Lung (tissue), 12 donors: ENCODE measurements around the gene MKI67. TPM values are rescaled to one million over a fixed set of nuclear protein-coding genes. Genes with fewer than 3 reads are reported as not detected.
A peak's percentile ranks its signal among the peaks of the same experiment; 100 is the strongest.

ENCODE experiments used
- ATAC-seq: fragments of 200-7000 bp; cut with Tn5 transposase; one replicate; pipeline ENCODE4 v1.9.1; 2020; ENCODE audit warnings: moderate number of reproducible peaks; ENCODE audit not compliant: insufficient read depth, low FRiP score
- DNase-seq, 3 donors: peaks; one replicate each; pipeline ENCODE4 v3.0.0-alpha.2; 2013 to 2017
- H3K27ac ChIP-seq, 2 donors: one replicate each; pipeline ENCODE4 v1.5.1; 2013; ENCODE audit warnings: mild to moderate bottlenecking in 2 of 2, moderate library complexity in 2 of 2, control low read depth in 1 of 2, inconsistent platforms in 1 of 2, low read depth in 1 of 2, low read length in 1 of 2
- H3K27me3 ChIP-seq, 3 donors: one replicate each; pipeline ENCODE4 v1.5.1; 2013; ENCODE audit warnings: low read length in 2 of 3; ENCODE audit not compliant: control insufficient read depth in 3 of 3, insufficient read depth in 3 of 3
- H3K36me3 ChIP-seq, 4 donors: one replicate each; pipeline ENCODE4 v1.5.1; 2013; ENCODE audit warnings: low read length in 4 of 4, mild to moderate bottlenecking in 1 of 4, moderate library complexity in 1 of 4; ENCODE audit not compliant: control insufficient read depth in 4 of 4, insufficient read depth in 4 of 4
- H3K4me1 ChIP-seq, 5 donors: one replicate each; pipeline ENCODE4 v1.5.1; 2013; ENCODE audit warnings: low read length in 5 of 5, mild to moderate bottlenecking in 2 of 5, moderate library complexity in 1 of 5; ENCODE audit not compliant: control insufficient read depth in 5 of 5, insufficient read depth in 5 of 5
- H3K4me3 ChIP-seq: one replicate; pipeline ENCODE4 v1.5.1; 2013; ENCODE audit warnings: mild to moderate bottlenecking, control low read depth, moderate library complexity
- H3K9ac ChIP-seq, 2 donors: one replicate each; pipeline ENCODE4 v1.5.1; 2013; ENCODE audit warnings: low read length in 2 of 2, control low read depth in 1 of 2; ENCODE audit not compliant: insufficient read depth in 1 of 2
- H3K9me3 ChIP-seq, 4 donors: one replicate each; pipeline ENCODE4 v1.5.1; 2013; ENCODE audit warnings: low read length in 3 of 4, mild to moderate bottlenecking in 1 of 4, moderate library complexity in 1 of 4; ENCODE audit not compliant: control insufficient read depth in 4 of 4, insufficient read depth in 3 of 4
- CTCF ChIP-seq: IDR thresholded peaks from 2 replicates; pipeline ENCODE4 v1.5.1; 2012; ENCODE audit warnings: mild to moderate bottlenecking; ENCODE audit errors: control extremely low read depth, extremely low read depth
- whole genome bisulfite sequencing, 2 donors: extraction: QIAGEN DNeasy Blood & Tissue Kit; methylation state at CpG; one replicate each; pipeline ENCODE4 v1.1.7; 2013; 5-methylcytosine and 5-hydroxymethylcytosine counted together
- polyA plus RNA-seq, 2 donors: library from polyadenylated mRNA; stranded (reverse); fragments of 200-250 nt; gene quantifications; one replicate each; pipeline ENCODE4 v1.2.1, GENCODE V29; 2013
- total RNA-seq, 2 donors: library from RNA; depleted of rRNA in 1 of 2; stranded (reverse); fragments of >200 nt in 1 of 2; gene quantifications; one replicate each; pipeline ENCODE4 v1.2.1, GENCODE V29; 2014 to 2021
- donor health status: control.
- donor health status: control.
- donor health status: Bipolar disorder and iron deficiency.
- donor health status: healthy.
- donor health status: DM: yes; HTN: yes; CAD: no.

The MKI67 gene
- total and polyA plus RNA-seq, 4 donors = 1.0 to 8.6 (median 2.1) TPM

DNA sequence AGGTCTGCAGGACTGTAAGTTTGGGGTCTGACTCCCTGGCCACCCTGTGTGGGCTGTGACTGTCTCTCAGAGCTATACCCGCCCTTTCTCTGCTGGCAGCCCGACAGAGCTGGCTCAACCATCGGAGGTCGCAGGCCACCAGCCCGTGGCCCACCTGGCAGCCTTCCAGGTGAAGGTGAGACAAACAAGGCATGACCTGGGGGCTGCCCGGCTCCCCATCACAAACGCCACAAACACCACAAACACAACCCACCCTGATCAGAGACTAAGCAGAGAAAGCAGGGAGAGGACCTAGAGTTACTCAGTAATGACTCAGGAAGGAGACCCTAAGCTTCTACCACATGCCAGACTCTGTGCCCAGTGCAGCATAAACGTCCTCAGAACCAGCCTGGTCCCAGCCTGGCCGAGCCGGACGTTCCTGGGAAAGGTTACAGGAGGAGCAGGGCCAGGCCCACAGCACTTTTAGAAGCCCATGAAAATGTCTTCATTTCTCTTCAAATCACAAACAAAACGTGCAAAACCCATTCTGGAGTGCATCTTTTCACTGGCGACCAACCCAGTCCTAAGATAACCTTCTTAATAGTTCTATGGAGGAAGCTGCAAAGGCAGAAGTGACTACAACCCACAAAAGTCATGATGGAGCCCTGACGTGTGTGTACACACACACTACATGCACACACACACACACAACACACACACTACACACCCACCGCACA lies 66.8 kb downstream of the MKI67 start:
- peak overlapping the region in 1 of 2 donors; percentile 9 for H3K27ac ChIP-seq
- 79 to 90% methylated on average over 15 of the region's 15 CpGs for WGBS, 2 donors

GRCh38 chr10:128058750-128059134 lies 67.5 kb downstream of the MKI67 start:
- DNase-seq = peak in 1 of 3 donors; percentile 33
- peaks cover 0 to 58% (median 3%) of the 10 kb centered on the region in 4 donors for H3K36me3 ChIP-seq

More for the DNA sequence above, 66.8 kb downstream of the MKI67 start:
- Histone ChIP-seq H3K4me3 (no peak overlapping the region), H3K9ac (no peak overlapping the region), H3K27me3 (no peaks in the 10 kb centered on the region), H3K36me3 (peaks cover 0 to 57% (median 3%) of the 10 kb centered on the region in 4 donors), H3K9me3 (peaks cover 0 to 4% (median 0%) of the 10 kb centered on the region in 4 donors), H3K4me1 (peaks cover 0 to 30% (median 7%) of the 10 kb centered on the region in 5 donors)
- TF ChIP-seq CTCF = no peak
- no peak for DNase-seq
- no peak for ATAC-seq

DNA sequence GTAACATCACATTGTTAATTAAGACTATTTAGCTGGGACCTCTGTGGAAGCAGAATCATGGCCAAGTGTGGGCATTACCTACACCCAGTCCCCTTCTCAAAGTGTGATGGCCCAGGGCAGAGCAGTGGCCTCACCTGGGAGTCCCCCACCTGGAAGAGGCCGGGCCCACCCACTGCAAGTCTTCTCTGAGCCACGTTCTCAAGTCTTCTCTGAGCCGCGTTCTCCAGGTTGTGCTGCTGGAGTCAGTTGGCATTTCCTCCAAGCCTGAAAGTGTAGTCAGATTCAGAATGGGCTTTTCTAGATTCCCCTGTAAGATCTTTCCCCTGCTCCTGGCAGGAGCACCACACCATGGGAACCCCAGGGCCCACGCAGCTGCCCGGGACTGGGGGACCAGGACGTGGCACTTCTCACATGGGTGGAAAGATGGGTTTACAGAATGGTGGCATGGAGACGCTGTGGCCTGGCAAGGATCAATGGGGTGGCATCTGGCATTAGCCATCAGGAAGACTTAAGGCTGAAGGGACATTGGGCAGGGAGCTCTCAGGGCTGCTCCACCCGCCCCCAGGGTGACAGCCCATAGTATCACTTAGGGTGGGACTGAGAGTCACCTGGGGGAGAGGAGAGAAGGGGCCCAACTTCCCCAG lies 68.0 kb downstream of the MKI67 start:
- H3K4me3 ChIP-seq = no peak overlapping the region
- H3K9me3 ChIP-seq = peaks cover 0 to 4% (median 0%) of the 10 kb centered on the region in 4 donors
- ATAC-seq (no peak), DNase-seq (no peak)
- no peak overlapping the region for H3K9ac ChIP-seq
- peak overlapping the region in 1 of 2 donors; percentile 37 for H3K27ac ChIP-seq
- H3K36me3 ChIP-seq = peaks cover 0 to 58% (median 3%) of the 10 kb centered on the region in 4 donors
- 85 to 97% methylated on average over 9 of the region's 9 CpGs for WGBS, 2 donors
- peaks cover 0 to 21% (median 5%) of the 10 kb centered on the region in 5 donors for H3K4me1 ChIP-seq
- no peaks in the 10 kb centered on the region for H3K27me3 ChIP-seq
- no peak for TF ChIP-seq CTCF

More at GRCh38 chr10:128058750-128059134, 67.5 kb downstream of the MKI67 start:
- no peak overlapping the region for H3K4me3 ChIP-seq
- no peak overlapping the region for H3K9ac ChIP-seq
- H3K9me3 ChIP-seq = peaks cover 0 to 4% (median 0%) of the 10 kb centered on the region in 4 donors
- peaks cover 0 to 26% (median 7%) of the 10 kb centered on the region in 5 donors for H3K4me1 ChIP-seq
- H3K27me3 ChIP-seq = no peaks in the 10 kb centered on the region
- ATAC-seq = no peak
- TF ChIP-seq CTCF = no peak
- peak overlapping the region in 1 of 2 donors; percentile 37 for H3K27ac ChIP-seq
